ENCODE measurements around the gene HK3. TPM values are rescaled to one million over a fixed set of nuclear protein-coding genes. Genes with fewer than 3 reads are reported as not detected.
A peak's percentile ranks its signal among the peaks of the same experiment; 100 is the strongest.

HK3 gene
- total and polyA plus RNA-seq, 9 of the 15 experiments (the other 6 are each of a cell fraction or from before 2014, with no cell fraction given) = 0.16 TPM; not detected in 8

DNA sequence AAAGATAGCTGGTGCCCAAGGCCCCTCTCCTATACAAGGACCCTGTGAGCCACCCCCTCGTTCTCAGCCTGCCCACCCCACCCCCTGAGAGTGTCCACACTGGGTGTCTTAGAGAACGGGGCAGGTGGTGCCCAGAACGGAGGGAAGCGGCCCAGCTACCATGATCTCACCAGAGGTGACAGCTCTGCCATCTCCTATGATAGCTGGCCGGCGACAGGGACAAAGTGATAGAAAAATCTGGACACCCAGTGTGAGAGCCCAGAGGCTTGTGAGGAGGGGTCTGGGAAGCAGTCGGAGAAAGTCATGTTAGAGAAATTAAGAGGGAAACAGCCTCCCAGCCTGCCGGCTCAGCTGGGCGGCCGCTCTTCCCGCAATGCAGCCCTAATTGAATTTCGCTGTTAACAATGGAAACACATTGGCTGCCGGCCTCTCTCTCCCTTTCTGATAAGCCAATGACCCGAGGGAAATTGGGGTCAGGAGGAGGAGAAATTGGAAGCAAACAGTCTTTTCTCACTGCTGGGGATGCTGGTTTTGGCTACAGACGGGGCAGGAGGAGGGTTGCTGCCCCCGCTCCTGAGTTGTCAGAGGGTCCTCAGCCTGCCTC lies 32.3 kb downstream of the HK3 start (continued):
- peak; percentile 59; the same call in 1 of the 2 replicates for TF ChIP-seq TFAP4 (CRISPR knock-in tag; IDR thresholded peaks at IDR 0.05; ENCODE audit: borderline replicate concordance)
- TF ChIP-seq ZNF197 (CRISPR knock-in tag; IDR thresholded peaks at IDR 0.05; ENCODE audit: low read depth) = no peak
- TF ChIP-seq RUNX1 (IDR thresholded peaks at IDR 0.05; ENCODE audit: low read depth) = no peak
- no peak for TF ChIP-seq ZNF655 (CRISPR knock-in tag; IDR thresholded peaks at IDR 0.05)
- no peak for TF ChIP-seq STAT5B (CRISPR knock-in tag; IDR thresholded peaks at IDR 0.05)
- TF ChIP-seq MGA (IDR thresholded peaks at IDR 0.05) = no peak
- no peak for TF ChIP-seq KLF16 (IDR thresholded peaks at IDR 0.05)

All from K562 (cell line).